ENCODE results near the gene WDR86. TPM values are rescaled to one million over a fixed set of nuclear protein-coding genes. Genes with fewer than 3 reads are reported as not detected.

WDR86 gene
- total RNA-seq, 1 donor from 2014 or later, result 19.4 TPM

DNA sequence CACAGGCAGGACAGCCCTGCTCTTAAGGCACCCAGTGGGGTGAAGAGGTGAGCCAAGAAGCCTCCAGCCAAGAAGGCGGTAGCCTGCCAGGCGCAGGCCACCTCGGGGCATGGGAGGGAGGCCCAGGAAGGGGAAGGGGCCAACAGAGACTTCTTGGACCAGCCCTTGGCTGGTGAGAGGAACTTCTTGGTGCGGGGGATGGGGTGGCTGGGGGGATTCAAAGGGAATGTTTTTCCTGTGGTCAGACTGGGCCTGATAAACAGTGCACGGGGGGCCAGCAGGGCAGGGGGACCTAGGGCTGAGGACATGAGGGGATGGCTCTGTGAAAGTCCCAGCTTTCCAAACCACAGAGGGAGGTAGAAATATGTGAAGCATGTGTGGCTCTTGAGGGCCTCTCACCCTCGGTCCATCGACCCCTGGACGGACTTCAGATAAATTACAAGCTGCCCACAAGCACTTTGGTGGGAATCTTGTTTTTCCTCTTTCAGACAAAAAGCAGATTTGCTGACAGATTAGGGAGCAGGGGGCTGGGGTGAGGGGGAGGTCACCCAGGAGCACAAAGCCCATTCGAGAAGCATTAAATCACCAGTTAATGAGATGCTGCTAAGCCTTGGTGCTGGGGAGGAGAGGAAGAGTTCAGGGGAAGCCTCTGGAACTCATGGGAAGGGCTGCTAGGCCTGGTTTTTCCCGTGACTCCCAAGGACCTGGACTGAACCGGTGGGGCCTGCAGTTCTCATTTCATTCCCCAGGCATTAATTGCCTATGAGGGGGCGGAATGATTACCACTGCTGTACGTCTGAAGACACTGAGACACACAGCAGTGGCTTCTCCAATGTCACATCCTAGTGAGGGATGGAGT lies 18.8 kb upstream of the WDR86 start:
- DNase-seq (ENCODE audit: low spot score), result no peak

DNA sequence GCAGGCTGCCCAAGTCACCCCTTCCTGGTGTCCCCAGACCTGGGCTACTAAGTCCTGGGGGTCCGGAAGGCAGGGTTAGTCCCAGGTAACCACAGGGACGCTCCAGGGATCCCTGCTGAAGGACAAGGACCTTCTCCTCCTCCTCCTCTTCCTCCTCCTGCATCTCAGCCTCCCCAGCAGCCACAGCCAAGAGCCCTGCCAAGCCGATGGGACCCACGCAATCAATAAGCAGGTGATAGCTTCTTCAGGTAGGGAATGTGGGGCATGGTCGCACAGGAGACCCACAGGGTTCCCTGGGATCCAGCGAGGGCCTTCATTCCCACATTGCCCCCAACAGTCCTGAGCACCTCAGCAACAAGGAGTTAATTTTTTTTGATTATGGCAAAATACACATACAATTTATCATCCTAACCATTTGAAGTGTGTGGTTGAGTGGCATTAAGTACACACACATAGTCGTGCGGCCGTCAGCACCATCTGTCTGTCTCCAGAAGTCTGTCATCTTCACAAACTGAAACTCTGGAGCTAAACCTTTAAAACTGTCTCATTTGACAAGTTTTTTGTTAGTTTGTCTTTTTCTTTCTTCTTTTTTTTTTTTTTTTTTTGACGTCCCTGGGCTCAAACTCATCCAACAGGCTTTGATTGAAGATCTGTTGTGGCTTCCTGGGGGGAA lies 18.0 kb upstream of the WDR86 start:
- no peak for DNase-seq (ENCODE audit: low spot score)

DNA sequence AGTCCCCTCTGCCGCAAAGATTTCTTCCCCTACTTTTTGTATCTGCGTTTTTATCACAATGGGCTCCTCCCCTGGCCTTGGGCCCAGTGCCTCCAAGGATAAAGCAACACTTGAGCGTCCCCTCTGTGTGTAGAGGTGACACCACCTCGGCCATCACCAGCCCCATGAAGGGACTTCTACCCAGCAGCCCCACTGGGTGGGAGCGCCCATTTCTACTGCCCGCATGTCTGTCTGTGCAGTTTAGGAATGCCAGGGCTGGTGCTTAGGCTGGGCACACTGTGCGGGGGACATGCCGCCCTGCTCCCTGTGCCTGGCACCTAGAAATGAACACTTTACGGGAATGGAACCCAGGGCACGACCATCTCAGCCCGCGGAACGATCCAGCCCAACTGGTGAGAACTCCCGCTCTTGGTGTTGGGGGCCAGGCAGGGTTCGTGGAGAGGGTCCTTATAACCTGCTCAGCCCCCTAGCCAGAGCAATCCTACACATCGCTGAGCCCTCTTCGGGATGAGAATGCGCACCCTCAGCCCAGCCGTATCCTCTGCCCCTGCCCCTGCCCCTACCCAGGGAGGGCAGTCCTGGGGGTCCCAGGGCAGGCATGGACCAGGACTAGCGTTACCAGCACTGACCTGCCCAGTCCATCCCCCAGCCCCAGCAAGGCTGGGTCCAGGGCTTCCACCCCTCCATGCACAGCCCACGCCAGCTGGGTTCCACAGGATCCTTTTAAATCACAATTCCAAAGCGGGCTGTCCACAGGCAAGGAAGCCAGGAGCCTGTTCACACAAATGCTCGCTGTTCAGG lies 17.3 kb upstream of the WDR86 start:
- no peak for DNase-seq (ENCODE audit: low spot score)

DNA sequence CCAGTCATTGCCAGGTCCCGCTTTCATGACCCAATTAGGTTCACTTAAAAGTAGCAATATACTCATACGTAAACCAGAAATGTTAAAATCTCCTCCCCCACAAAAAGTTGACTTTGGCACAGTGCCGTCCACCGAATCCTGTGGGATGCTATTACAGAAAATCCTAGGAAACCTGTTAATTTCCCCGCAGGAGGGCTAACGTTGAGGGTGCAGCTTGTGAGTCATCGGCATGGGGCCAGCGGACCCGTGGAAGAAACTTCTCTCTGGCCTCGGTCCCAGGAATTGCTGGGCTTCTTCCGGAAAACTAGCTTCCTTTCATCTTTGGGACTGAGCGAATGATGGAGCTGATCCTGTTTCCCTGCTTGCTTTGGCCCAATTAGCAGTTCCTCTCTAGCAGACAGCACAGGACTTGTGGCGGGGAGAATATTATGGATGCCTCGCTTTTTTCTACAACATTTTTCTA lies 16.6 kb upstream of the WDR86 start:
- DNase-seq (ENCODE audit: low spot score), result no peak

DNA sequence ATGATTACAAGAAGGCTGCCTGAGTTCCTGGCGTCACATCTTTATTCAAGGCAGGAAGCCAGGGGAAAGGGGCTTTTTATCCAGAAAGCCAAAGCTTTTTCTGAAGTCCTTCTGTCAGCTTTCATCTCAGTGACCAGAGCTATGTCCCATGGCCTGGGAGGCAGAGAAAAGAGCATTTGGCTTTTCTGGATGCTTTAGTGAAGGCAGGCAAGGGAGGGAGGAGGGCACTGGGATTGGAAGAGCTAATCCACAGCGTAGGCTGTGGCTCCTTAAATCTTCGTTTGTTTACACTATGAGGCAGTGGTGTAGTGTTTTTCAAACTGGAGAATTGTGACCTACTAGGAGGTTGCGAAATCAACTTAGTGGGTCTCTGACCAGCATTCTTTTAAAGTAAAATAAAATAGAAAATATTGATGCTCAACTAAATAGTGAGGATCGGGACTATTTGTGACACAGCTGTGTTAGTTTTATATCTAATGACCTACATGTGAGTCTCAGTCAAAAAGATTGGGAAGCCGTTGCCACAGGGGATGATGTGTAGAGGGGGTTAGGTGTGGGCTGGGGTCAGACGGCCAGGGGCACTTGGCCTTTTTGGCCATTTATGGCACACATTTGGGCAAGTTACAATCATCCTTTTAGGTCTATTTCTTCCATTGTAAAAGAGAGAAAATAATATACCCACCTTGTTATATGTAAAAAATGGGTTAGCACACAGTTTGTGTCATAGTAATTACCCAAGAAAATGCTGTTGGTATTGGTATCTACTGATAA lies 16.0 kb upstream of the WDR86 start:
- DNase-seq (ENCODE audit: low spot score), result no peak

DNA sequence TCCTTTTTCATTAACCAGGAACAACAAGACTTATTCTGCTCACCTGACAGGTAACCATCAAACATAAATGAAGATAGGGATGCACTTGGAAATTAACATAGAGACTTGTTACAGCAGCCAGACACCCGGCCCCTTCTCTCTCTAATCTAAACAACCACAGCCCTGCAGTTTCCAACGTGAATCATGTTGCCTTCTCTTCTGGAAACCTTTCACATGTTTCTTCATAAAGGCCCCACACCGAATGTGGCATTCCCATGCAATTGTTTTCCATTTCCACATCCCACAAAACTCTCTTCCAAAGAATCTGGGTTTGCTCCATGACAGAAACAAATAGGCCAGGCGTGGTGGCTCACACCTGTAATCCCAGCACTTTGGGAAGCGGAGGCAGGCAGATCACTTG lies 15.0 kb upstream of the WDR86 start:
- DNase-seq (ENCODE audit: low spot score), result no peak

DNA sequence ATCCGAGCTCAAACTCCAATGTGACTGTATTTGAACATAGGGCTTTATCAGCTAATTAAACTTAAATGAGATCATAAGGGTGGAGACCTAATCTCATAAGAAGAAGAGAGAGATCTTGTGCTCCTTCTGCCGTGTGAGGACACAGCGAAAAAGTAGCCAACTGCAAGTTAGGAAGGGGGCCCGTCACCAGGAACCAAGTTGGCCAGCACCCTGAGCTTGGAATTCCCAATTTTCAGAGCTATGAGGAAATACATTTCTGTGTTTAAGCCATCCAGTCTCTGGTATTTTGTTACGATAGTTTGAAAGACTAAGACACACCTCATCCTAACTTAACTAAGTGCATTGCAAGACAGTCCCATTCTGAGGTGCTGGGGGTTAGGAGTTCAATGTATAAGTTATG lies 14.1 kb upstream of the WDR86 start:
- DNase-seq (ENCODE audit: low spot score), result no peak

DNA sequence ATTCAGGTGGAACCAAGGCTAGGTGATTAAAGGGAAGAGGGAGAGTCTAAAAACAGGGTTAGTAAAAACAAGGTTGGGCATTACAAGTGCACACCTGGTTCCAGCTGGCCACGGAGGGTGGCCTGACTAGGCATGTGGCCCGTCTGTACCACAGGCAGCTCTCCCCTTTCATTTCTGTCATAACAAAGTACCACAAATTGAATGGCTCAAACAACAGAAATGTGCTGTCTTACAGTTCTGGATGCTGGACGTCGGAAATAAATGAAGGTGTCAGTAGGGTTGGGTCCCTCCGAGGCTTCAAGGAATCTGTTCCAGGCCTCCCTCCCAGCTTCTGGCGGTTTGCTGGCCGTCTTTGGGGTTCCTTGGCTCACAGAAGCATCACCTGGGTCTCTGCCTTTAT lies 13.4 kb upstream of the WDR86 start:
- DNase-seq (ENCODE audit: low spot score), result no peak

DNA sequence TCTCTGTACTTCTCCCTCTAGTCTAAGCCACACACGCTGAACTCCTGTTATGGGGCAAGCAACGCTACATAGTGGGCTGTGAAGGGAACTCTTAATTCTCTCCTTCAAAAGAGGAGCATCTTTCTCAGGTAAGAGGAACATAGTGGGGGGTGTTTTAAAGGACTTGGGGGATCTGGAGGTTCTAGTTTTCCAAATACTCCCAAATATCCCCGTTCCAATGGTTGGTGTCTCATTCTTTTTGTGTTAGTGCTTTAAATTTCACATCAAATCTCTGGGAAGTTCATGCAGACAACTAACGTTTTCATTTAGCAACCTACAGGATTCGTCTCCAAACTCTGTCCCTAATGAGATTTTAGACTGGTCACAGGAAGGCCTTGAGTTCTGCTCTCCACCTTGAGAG lies 12.4 kb upstream of the WDR86 start:
- DNase-seq (ENCODE audit: low spot score), result no peak

DNA sequence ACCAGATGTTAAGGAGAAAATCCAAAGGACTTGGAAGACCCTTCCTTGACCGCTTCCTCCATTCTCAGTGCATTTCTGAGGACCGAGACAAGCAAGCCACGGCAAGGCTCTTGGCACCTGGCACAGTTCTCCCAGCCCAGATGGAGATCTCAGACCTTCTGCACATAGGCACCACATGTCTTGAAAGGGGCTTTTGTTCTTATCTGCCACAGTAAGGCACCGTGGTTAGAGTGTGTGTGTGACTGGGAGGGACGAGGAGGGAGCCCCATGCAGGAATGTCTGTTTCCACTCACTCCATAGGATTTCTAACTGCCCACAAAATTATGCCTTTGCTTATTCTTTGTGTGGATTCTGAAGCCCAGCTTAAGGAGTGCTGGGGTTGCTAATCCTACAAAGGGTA lies 10.3 kb upstream of the WDR86 start:
- DNase-seq (ENCODE audit: low spot score), result no peak

DNA sequence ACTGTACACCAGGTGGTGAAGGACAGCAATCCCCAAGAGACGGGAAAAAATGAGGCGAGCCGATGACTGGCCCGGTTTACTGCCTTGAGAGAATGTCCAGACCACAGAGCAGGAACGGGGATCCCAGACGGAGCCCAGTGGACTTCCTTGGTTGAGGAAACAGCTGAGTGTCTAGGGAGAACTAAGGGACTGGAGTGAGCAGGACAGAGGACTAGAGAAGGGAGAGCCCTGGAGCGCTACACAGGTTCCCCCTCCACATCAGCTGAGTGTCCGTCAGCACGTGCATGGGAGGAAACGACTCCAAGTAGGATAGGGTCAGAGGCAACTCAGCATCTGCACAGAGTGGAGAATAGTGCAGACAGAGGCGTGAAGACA lies 7.1 kb upstream of the WDR86 start:
- DNase-seq (ENCODE audit: low spot score), result no peak

DNA sequence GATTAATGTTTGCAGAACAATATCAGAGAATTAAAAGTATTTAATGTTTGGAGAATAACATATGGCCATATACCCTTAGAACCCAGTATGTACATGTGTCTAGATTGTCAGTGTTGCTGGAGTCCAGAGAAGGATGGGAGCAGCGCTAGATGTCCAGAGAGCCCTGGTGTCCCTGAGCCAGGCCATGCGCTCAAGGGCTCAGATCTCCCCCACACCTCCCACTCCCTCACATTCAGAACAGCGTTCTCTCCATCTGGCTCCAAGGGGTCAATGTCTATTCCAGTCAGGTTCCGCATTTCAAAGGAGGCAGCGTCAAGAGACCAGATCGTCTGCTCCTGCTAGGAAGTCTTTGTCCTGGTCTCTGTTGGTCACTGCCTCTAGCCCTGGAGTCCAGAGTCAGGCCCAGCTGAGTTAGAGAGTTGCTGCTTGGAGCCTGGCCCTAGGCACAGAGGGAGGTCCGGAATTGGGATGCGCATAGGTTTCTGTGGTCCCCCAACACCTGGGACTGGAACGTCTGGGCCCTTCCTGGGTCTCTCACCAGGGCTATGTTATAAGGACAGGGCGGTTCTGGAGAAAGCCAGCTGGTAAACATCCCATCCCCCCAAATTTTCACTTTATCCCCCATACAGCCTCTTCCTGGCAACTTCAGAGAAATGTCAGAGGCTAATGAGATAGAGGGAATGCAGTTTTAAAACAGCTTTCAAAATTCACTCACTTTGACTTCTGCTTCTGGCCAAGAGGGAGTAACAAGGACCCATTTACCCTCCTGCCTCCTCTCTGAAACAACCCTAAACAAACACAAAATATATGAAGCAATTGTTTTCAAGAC lies 6.5 kb upstream of the WDR86 start:
- DNase-seq (ENCODE audit: low spot score), result no peak

DNA sequence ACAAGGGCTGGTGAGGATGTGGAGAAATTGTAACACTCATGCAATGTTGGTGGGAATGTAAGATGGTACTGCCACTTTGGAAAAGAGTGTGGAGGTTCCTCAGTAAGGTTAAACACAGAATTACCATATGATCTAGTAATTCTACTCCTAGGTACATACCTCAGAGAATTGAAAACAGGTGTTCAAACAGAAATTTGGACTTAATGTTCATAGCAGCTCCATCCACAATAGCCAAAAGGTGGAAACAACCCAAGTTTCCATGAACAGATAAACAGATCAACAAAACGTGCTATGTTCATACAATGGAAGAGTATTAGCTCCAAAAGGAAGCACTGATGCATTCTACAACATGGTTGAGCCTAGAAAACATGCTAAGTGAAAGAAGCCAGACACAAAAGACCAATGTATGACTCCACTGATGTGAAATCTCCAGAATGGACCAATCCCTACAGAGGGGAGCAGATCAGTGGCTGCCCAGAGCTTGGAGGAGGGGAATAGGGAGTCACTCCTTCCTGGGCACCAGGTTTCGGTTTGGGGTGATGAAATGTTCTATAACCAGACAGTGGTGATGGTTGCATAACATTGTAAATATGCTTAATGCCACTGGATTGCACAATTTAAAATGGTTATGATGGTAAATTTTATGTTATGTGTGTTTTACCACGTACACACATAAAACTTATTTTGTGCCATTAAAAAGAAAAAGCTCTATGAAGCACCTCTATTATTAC lies 5.7 kb upstream of the WDR86 start:
- no peak for DNase-seq (ENCODE audit: low spot score)

DNA sequence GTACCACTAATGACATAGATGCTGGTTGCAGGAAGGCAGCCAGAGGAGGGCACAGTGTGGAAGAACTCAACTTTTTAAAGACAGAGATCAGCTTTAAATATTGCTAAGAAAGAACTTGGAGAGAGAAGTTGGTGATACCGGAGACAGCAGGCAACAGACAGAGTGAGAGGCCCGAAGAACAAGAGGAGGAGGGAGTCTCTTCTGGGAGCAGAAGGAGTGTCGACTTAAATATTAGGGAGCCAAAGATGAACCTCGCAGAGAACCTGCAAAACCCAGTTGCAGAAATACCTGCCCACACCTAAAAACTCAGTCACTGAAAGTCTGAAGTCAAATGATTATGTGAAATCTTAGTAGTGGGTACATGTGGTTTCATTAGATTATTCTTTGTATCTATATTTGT lies 3.4 kb upstream of the WDR86 start:
- DNase-seq (ENCODE audit: low spot score), result no peak

DNA sequence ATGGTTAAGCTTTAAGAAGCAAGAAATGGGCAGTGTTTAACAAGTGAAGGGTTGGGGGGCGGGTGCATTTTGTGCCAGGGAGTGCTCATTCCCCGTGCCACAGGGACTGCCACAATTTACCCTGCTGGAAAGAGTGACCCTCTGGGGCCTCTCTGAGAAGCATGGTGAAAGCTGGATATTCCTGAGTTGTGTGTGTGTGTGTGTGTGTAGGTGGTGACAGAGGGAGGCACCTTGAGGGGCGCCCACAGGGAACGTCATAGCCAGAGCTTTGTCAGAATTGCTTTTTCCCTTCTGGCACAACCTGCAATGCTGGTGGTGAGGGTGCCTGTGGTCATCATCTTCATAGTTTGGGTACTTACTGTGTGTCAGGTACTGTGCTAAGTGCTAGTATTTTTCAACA lies 2.5 kb upstream of the WDR86 start:
- no peak for DNase-seq (ENCODE audit: low spot score)

DNA sequence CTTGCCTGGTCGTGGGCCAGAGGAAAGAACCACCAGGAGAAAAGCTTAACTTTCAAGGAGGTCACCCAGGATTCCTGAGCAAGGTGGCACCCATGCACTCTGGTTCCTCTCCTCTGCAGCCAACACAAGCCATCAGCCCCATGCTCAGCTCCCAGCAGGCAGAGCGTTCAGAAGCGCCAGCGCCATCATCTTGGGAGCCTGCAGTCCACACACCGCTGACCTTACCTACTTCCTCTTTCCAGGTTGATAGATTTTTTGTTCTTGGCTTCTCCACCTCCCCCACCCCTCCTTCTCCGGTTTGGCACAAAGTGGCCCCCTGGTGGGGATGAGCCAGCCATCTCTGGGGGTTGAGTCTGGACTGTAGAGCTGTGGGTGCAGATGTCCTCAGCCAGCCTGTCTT lies 1.7 kb upstream of the WDR86 start:
- no peak for DNase-seq (ENCODE audit: low spot score)

DNA sequence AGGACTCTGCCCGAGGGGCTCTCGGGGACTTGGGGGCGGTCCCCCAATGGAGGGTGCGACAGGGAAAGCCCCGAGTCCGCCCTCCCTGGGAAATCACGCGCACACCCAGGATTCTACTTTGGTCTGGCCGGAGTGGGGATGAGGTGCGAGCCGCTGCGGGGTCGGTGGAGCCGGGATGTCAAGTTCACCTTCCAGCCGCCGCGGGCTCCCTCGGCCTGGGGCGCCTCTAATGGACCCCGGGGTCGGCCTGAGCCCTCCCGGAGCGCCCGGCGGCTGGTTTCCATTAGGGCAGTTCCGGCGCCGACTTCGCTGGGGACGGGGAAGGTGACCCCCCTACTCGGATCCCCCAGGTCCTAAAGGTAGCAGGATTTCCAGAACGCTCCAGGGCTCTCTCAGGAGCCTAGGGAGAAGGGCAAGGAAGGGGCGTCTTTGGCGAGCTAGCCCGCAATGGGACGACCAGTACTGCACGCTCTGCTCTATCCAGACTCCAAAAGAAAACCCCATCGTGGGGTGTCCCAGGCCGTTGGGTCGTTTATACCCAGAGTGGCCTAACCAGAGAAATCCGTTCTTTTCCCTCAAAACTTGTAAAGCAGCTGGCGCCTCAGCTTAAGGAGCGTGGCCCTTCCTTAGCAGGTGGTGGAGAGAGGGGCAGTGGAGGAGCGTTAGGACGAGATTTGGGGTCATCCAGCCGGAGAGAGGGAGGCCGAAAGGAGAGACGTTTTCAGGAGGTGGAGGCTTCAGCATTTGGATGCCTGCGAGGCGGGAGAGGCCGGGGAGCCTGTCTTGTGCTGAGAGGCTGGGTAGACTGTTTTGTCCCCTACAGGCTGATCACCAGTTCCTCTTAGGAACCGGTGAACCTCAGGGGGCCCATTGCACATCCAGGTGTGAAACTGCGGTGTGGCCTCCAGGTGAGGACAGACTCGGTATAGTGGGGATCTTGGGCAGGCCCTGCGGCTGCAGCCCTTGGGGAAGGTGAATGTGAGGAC lies 860 bp upstream of the WDR86 start:
- no peak for DNase-seq (ENCODE audit: low spot score)

Measured in mesenteric fat pad (tissue), 1 donor.